HTR-8/SVneo (cell line): ENCODE measurements around the gene AP2A1.

Source experiments
- DNase-seq: peaks from one replicate; pipeline ENCODE4 v3.0.0; 2011; ENCODE audit warnings: low spot score, mixed read lengths; ENCODE audit not compliant: insufficient read length
- FAIRE-seq: peaks from 2 replicates; lab custom pipeline; 2011; peaks lifted over from hg19 to GRCh38; lab: Jason Lieb, UNC

Gene AP2A1

GRCh38 chr19:49791776-49792445 lies 25.1 kb downstream of the AP2A1 start:
- no peak for FAIRE-seq
- no peak for DNase-seq

- DNase-seq (no peak), FAIRE-seq (no peak)
Measured at GRCh38 chr19:49792829-49793560, 26.2 kb downstream of the AP2A1 start.

GRCh38 chr19:49793561-49793840 lies 26.7 kb downstream of the AP2A1 start:
- no peak for FAIRE-seq
- DNase-seq = no peak

- DNase-seq = no peak
- FAIRE-seq = no peak
Measured at GRCh38 chr19:49795615-49796014, 28.8 kb downstream of the AP2A1 start.

- FAIRE-seq (no peak), DNase-seq (no peak)
Measured at GRCh38 chr19:49798574-49798973, 31.8 kb downstream of the AP2A1 start.

GRCh38 chr19:49799271-49799797 lies 32.5 kb downstream of the AP2A1 start:
- FAIRE-seq (no peak), DNase-seq (no peak)

GRCh38 chr19:49799798-49800376 lies 33.1 kb downstream of the AP2A1 start:
- no peak for DNase-seq
- no peak for FAIRE-seq

- FAIRE-seq (no peak), DNase-seq (no peak)
Measured at GRCh38 chr19:49800771-49801170, 34.0 kb downstream of the AP2A1 start.

- FAIRE-seq = no peak
- no peak for DNase-seq
Measured at GRCh38 chr19:49801401-49801888, 34.6 kb downstream of the AP2A1 start.

- DNase-seq (no peak), FAIRE-seq (no peak)
Measured at GRCh38 chr19:49801966-49802661, 35.3 kb downstream of the AP2A1 start.

GRCh38 chr19:49802836-49803528 lies 36.2 kb downstream of the AP2A1 start:
- DNase-seq (no peak), FAIRE-seq (no peak)

- DNase-seq (no peak), FAIRE-seq (no peak)
Measured at GRCh38 chr19:49803529-49803856, 36.7 kb downstream of the AP2A1 start.

GRCh38 chr19:49805822-49806619 lies 39.2 kb downstream of the AP2A1 start:
- no peak for DNase-seq
- no peak for FAIRE-seq

- FAIRE-seq (no peak), DNase-seq (no peak)
Measured at GRCh38 chr19:49806620-49806959, 39.8 kb downstream of the AP2A1 start.

- FAIRE-seq (no peak), DNase-seq (no peak)
Measured at GRCh38 chr19:49807058-49807903, 40.5 kb downstream of the AP2A1 start.

- FAIRE-seq = no peak
- DNase-seq = no peak
Measured at GRCh38 chr19:49807904-49808675, 41.3 kb downstream of the AP2A1 start.

- FAIRE-seq (no peak), DNase-seq (no peak)
Measured at GRCh38 chr19:49808711-49809159, 41.9 kb downstream of the AP2A1 start.
